ENCODE measurements around the gene TXK.

Gene TXK

DNA sequence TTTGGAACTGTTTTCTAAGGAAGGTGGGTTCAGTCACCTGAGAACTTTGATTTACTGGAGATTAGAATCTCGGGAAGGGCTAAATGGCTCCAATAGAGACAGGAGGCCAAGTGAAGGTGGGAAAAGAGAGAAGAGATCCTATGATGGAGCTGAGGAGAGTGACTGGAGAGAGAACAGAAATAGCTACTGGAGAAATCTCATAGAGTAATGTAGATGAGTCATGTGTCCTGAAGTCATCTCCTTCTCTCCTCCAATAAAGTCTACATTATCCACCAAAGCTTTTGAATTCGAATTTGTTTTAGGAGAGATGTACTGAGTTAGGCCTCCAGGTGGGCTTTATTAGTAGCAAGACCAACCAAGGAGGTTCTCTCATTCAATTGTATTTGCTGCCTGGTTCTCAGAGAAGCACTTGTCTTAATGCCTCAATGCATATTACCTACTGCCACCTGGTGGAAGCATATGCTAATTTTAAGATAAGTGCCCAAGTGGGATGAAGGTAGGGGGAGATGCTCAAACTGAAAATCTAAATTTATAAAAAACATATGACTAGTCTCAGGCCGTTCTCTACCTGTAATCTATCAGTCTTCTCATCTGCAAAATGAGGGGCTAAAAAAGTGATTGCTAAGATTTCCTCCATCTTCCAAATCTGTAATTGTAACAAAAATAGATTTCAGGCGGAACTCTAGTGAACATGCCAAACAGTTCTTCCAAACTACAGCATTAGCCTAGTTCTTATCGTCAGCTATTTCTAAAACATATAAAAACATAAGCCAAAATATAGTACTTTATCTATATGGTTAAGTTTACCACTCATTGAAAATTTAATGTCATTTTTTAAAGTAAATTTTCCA is 24.4 kb downstream of the TXK start:
- peak in 1 of 2 experiments; percentile 32 for DNase-seq (ENCODE audit: low read depth in 1 of 2, low spot score in 1 of 2)
- Histone ChIP-seq H3K27ac (replicated peaks) (no peak overlapping the region; the same call in 1 of the 2 replicates), H3K4me3 (replicated peaks; ENCODE audit: insufficient read depth, low read length) (no peak overlapping the region), H3K27me3 (ENCODE audit: insufficient read depth, poor library complexity, severe bottlenecking) (no peaks in the 10 kb centered on the region)
- TF ChIP-seq, protein P1, sequence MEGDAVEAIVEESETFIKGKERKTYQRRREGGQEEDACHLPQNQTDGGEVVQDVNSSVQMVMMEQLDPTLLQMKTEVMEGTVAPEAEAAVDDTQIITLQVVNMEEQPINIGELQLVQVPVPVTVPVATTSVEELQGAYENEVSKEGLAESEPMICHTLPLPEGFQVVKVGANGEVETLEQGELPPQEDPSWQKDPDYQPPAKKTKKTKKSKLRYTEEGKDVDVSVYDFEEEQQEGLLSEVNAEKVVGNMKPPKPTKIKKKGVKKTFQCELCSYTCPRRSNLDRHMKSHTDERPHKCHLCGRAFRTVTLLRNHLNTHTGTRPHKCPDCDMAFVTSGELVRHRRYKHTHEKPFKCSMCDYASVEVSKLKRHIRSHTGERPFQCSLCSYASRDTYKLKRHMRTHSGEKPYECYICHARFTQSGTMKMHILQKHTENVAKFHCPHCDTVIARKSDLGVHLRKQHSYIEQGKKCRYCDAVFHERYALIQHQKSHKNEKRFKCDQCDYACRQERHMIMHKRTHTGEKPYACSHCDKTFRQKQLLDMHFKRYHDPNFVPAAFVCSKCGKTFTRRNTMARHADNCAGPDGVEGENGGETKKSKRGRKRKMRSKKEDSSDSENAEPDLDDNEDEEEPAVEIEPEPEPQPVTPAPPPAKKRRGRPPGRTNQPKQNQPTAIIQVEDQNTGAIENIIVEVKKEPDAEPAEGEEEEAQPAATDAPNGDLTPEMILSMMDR (IDR thresholded peaks at IDR 0.05; ENCODE audit: insufficient read depth, low read length) = peak; percentile 7
- TF ChIP-seq, protein P2, sequence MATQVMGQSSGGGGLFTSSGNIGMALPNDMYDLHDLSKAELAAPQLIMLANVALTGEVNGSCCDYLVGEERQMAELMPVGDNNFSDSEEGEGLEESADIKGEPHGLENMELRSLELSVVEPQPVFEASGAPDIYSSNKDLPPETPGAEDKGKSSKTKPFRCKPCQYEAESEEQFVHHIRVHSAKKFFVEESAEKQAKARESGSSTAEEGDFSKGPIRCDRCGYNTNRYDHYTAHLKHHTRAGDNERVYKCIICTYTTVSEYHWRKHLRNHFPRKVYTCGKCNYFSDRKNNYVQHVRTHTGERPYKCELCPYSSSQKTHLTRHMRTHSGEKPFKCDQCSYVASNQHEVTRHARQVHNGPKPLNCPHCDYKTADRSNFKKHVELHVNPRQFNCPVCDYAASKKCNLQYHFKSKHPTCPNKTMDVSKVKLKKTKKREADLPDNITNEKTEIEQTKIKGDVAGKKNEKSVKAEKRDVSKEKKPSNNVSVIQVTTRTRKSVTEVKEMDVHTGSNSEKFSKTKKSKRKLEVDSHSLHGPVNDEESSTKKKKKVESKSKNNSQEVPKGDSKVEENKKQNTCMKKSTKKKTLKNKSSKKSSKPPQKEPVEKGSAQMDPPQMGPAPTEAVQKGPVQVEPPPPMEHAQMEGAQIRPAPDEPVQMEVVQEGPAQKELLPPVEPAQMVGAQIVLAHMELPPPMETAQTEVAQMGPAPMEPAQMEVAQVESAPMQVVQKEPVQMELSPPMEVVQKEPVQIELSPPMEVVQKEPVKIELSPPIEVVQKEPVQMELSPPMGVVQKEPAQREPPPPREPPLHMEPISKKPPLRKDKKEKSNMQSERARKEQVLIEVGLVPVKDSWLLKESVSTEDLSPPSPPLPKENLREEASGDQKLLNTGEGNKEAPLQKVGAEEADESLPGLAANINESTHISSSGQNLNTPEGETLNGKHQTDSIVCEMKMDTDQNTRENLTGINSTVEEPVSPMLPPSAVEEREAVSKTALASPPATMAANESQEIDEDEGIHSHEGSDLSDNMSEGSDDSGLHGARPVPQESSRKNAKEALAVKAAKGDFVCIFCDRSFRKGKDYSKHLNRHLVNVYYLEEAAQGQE (IDR thresholded peaks at IDR 0.05; ENCODE audit: insufficient replicate concordance, low read depth) = no peak
- TF ChIP-seq SPI1 (IDR thresholded peaks at IDR 0.05; ENCODE audit: borderline replicate concordance, low read depth) = no peak
- TF ChIP-seq POLR2AphosphoS5 (IDR thresholded peaks at IDR 0.05; ENCODE audit: low read depth) = no peak
- TF ChIP-seq GABPA (IDR thresholded peaks at IDR 0.05; ENCODE audit: low read depth) = no peak

DNA sequence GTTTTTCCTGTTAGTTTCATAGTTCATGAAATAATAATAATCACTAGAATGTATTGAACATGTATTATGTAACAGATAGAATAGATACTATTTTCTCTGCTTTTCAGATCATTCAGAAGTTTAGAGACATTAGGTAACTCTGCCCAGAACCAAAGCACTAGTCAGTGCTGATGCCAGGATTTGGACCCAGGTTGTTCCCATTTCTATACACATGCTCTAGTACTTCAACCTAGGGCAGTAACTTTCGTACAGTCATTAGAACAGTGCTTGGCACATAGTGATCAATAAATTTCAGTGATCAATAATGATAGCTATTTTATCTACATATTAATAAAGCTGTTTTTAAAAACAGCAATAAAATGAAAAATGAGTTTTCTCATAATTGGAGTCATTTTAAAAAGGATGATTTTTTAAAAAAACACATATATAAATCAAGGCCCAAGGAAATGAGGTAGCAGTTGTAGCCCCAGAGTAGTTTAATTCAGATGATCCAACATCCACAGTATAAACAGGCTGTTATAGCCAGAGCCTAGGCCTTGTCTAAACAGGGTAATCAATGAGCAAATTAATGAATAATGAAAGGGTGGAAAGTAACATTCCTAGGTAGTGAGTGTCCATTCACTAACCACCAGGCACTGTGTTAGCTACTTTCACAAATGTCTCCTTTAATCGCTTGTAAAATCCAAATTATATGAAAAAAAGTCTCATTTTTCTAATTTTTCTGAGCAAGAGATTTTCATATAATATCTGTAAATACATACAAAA is 25.6 kb downstream of the TXK start:
- no peak overlapping the region for H3K27ac ChIP-seq (replicated peaks)
- no peaks in the 10 kb centered on the region for H3K27me3 ChIP-seq (ENCODE audit: insufficient read depth, poor library complexity, severe bottlenecking)
- no peak for DNase-seq (ENCODE audit: low read depth in 1 of 2, low spot score in 1 of 2)
- no peak overlapping the region for H3K4me3 ChIP-seq (replicated peaks; ENCODE audit: insufficient read depth, low read length)
- TF ChIP-seq, protein P2 (IDR thresholded peaks at IDR 0.05; ENCODE audit: insufficient replicate concordance, low read depth) = no peak
- TF ChIP-seq POLR2AphosphoS5 (IDR thresholded peaks at IDR 0.05; ENCODE audit: low read depth) (no peak), SPI1 (IDR thresholded peaks at IDR 0.05; ENCODE audit: borderline replicate concordance, low read depth) (no peak), GABPA (IDR thresholded peaks at IDR 0.05; ENCODE audit: low read depth) (no peak)
- TF ChIP-seq, protein P1 (IDR thresholded peaks at IDR 0.05; ENCODE audit: insufficient read depth, low read length) = no peak

DNA sequence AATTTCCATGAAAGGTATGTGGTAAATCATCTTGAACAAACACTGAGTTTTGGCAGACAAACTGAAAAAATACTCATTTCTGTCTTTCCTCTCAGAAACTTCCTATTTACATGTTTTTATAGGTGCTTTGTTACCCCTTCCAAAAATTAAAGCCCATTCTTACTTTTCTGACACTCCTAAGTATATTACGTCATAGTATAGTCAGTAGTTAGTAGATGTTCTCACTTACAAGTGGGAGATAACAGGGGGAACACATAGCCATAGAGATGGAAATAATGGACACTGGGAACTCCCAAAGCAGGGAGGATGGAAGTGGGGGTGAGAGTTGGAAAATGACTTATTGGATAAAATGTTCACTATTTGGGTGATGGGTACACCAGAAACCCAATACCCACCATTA is 28.8 kb downstream of the TXK start:
- no peak overlapping the region for H3K27ac ChIP-seq (replicated peaks)
- no peak for DNase-seq (ENCODE audit: low read depth in 1 of 2, low spot score in 1 of 2)
- TF ChIP-seq, protein P2 (IDR thresholded peaks at IDR 0.05; ENCODE audit: insufficient replicate concordance, low read depth) = no peak
- TF ChIP-seq GABPA (IDR thresholded peaks at IDR 0.05; ENCODE audit: low read depth) = no peak
- H3K4me3 ChIP-seq (replicated peaks; ENCODE audit: insufficient read depth, low read length) = no peak overlapping the region
- H3K27me3 ChIP-seq (ENCODE audit: insufficient read depth, poor library complexity, severe bottlenecking) = no peaks in the 10 kb centered on the region
